Measurements from ENCODE around the gene SRRM5. TPM values are rescaled to one million over a fixed set of nuclear protein-coding genes. Genes with fewer than 3 reads are reported as not detected.

Gene SRRM5
- total and polyA plus RNA-seq, 2 experiments from 2014 or later, result 0.30 to 0.50 TPM

GRCh38 chr19:43638995-43639518 is 27.2 kb downstream of the SRRM5 start:
- Histone ChIP-seq H3K9me3 (ENCODE audit: low read depth) (no peaks in the 10 kb centered on the region), H3K27ac (no peak overlapping the region), H3K36me3 (no peaks in the 10 kb centered on the region), H3K27me3 (peaks cover 32% of the 10 kb centered on the region), H3K4me3 (peak overlapping the region; percentile 65), H3K4me1 (ENCODE audit: low read depth) (peaks cover 6% of the 10 kb centered on the region)
- no peak for TF ChIP-seq CTCF (IDR thresholded peaks at IDR 0.05; ENCODE audit: low read depth, low read length)
- no peak for DNase-seq (ENCODE audit: low read depth in 1 of 2, low spot score in 1 of 2)

GRCh38 chr19:43639519-43640423 is 27.9 kb downstream of the SRRM5 start, which contains the start of gene CADM4:
TSS of gene CADM4 (minus strand) at chr19:43639850. CDS start at chr19:43639790, 60 bp downstream.
- TF ChIP-seq CTCF (IDR thresholded peaks at IDR 0.05; ENCODE audit: low read depth, low read length), result no peak
- peak in 1 of 2 donors; percentile 71 for DNase-seq (ENCODE audit: low read depth in 1 of 2, low spot score in 1 of 2)
- H3K4me3 ChIP-seq, result peak within 1 kb of the TSS; percentile 68
- peaks cover 6% of the 10 kb centered on the region for H3K4me1 ChIP-seq (ENCODE audit: low read depth)
- no peaks in the 10 kb centered on the region for H3K36me3 ChIP-seq
- H3K27me3 ChIP-seq, result peaks cover 32% of the 10 kb centered on the region
- no peak within 1 kb of the TSS for H3K27ac ChIP-seq
- no peaks in the 10 kb centered on the region for H3K9me3 ChIP-seq (ENCODE audit: low read depth)

- no peak for DNase-seq (ENCODE audit: low read depth in 1 of 2, low spot score in 1 of 2)
- Histone ChIP-seq H3K27me3 (peaks cover 32% of the 10 kb centered on the region), H3K27ac (no peak overlapping the region), H3K36me3 (no peaks in the 10 kb centered on the region), H3K4me3 (peak overlapping the region; percentile 68), H3K4me1 (ENCODE audit: low read depth) (no peaks in the 10 kb centered on the region), H3K9me3 (ENCODE audit: low read depth) (no peaks in the 10 kb centered on the region)
- no peak for TF ChIP-seq CTCF (IDR thresholded peaks at IDR 0.05; ENCODE audit: low read depth, low read length)
Observed at GRCh38 chr19:43640424-43640757, 28.5 kb downstream of the SRRM5 start.

GRCh38 chr19:43641333-43641732 is 29.4 kb downstream of the SRRM5 start:
- no peak for DNase-seq (ENCODE audit: low read depth in 1 of 2, low spot score in 1 of 2)
- Histone ChIP-seq H3K27me3 (peaks cover 32% of the 10 kb centered on the region), H3K4me1 (ENCODE audit: low read depth) (no peaks in the 10 kb centered on the region), H3K27ac (no peak overlapping the region), H3K4me3 (no peak overlapping the region), H3K9me3 (ENCODE audit: low read depth) (no peaks in the 10 kb centered on the region), H3K36me3 (no peaks in the 10 kb centered on the region)
- TF ChIP-seq CTCF (IDR thresholded peaks at IDR 0.05; ENCODE audit: low read depth, low read length), result no peak

- H3K9me3 ChIP-seq (ENCODE audit: low read depth), result no peaks in the 10 kb centered on the region
- no peak overlapping the region for H3K27ac ChIP-seq
- no peak overlapping the region for H3K4me3 ChIP-seq
- no peaks in the 10 kb centered on the region for H3K4me1 ChIP-seq (ENCODE audit: low read depth)
- H3K36me3 ChIP-seq, result no peaks in the 10 kb centered on the region
- no peak for TF ChIP-seq CTCF (IDR thresholded peaks at IDR 0.05; ENCODE audit: low read depth, low read length)
- no peak for DNase-seq (ENCODE audit: low read depth in 1 of 2, low spot score in 1 of 2)
- peaks cover 26% of the 10 kb centered on the region for H3K27me3 ChIP-seq
Observed at GRCh38 chr19:43642531-43642930, 30.6 kb downstream of the SRRM5 start.
